ENCODE measurements around the gene FBXW4.
A peak's percentile ranks its signal among the peaks of the same experiment; 100 is the strongest.
"Not testable (repeated sequence)": the region's sequence is repeated elsewhere in the genome, so short reads cannot be mapped to it uniquely, and the experiment has no call there.

FBXW4 gene

DNA sequence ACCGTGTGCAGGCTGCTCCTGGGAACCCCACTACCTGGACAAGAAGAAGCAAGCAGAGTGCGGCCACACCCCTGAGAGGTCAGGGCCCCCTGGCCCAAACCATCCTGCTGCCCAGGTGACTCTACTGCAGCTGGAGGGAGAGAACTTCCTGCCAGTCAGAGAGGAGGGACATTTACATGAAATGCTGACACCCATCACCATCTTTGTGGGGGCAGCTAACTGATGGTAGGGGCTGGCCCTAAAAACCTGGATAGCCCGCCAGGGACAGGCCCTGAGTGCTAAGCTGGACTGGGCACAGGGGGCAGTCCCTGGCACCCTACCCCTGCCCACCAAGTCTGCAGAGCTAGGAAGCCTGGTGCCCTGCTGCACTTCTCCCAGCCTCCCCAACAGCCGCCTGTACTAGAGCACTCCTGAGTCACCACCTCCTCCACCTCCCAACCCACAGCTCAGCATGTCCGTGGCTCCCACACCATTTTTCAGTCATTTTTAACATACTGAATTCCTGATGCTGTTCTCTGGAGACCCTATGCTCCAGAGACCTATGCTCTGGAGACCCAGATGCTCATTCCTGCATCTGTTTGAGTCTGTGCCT lies 79.3 kb downstream of the FBXW4 start:
- no peak for DNase-seq

DNA sequence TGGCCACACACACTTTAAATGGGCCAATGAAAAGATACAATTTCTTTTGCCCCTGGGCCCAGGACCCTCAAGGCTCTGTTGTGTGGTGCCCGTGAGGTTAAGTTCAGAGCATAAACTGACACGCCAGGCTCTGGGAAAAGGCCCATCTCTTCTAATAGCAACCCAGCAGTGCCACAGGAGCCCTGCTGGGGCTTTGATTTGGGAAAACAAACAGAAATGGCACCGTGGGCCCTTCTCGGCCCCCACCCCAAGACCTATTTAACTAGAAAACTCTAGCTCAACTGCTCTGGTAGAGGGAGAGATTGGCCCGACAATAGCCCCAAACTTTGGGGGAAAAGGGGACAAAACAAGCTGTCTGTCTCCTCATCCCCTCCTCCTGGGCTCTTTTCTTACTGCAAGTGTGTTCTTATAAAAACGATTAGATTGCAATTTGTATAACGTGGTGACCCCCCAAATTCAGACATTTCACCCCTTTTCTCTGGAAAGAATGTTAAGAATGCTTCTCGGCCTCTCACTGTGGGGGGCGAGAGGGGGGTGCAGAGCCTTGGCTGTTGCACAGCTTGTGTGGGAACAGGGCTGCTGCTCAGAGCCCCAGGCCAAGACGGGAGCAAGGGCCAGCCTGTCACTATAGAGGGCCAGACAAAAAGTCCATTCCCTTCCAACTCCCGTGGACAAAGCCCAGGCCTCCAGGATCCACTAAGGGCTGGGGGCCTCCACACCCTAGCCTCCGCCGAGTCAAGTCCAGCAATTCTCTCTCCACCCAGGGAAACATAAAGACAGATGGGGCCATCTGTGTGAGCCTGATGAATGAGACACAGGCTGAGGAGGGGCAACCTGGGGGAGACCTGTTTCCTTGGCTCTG lies 80.1 kb downstream of the FBXW4 start:
- DNase-seq: no peak

DNA sequence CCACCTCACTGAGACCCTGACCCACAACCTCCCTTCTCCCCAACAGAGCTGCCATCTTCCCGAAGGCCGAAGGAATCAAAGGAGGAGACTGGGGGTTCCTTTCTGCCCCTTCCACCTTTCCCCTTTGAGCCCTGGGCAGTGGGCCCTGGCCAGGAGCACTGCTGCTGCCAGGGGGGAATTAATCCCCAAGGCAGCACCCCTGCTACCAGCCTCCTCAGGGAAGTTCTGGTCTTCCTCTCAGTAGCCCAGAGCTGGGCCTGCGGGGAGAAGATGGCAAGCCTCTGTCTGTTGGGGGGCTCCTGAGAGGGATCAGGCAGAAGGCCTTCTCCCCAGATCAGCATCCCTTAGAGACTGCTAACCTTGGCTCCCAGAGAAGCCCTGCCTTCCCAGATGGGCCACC lies 81.3 kb downstream of the FBXW4 start:
- no peak for DNase-seq

DNA sequence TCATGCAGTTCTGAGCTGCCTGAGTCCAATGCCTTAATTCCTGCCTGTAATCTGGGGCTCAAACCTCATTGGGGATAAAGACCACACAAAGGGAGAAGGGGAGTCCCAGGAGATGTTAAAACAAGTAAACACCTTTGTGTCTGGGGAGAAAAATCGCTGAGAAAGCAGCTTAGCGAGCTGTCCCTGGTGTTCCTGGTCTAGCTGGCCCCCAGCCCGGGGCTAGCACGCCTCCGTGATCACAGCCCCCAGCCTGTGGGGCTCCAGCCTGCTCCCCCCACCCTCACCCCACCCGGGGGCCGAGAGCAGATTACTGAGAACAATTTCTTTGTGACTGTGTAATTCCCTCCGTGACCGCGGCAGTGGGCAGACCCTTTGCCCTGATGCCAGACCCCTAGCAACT lies 82.1 kb downstream of the FBXW4 start:
- no peak for DNase-seq

DNA sequence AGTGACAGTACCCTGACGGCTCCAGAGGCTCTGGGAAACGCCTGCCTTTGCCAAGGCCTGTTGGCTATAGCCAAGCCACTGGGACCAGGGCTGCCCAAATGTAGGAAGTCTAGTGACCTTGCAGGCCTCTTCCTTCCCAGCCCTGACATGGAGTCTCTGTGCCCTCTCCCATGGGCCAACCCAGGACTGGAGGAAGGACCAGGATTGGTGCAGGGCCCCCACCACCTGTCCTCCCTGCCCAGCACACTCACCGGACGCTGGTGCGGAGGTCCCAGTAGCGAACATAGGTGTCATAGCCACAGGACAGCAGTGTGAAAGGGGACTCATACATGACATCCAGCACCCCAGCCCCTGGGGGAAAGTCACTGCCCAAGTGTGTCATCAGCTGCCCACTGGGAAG lies 82.9 kb downstream of the FBXW4 start:
- no peak for DNase-seq

DNA sequence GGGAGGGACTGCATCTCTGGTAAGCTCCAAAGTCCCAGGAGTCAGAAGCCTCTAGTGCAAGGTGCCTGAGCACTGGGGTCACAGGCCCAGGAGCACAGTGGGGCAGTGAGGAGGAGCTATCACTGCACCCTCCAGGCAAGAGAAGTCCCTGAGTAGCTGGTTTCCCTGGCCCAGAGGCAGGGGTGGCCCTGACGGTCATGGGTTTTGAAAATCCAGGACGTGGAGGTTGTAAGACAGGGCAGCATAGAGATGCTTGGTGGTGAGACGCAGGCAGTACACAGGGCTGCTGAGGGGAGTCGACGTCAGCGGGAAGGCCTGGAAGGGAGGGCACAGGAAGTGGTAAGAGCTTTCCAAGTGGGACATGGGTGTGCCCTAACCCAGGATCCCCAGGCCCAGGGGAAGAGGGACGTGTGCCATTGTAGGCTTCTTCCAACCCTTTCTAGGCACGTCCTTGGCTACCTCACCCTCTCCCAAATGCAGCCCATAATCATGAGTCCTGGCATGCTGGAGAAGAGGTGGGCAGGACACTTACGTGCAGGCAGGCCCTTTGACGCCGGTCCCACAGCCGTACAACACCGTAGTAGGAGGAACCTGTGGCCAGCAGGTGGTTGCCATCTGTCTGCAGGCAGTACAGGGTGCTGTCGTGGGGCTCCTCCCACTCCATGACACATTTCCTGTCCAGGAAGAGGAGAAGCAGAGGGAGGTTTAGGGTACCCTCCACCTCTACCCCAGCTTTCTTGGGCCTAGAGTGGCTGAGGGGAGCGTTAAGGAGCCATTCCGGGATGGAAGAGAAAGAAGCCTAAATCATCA lies 83.7 kb downstream of the FBXW4 start:
- no peak for DNase-seq

DNA sequence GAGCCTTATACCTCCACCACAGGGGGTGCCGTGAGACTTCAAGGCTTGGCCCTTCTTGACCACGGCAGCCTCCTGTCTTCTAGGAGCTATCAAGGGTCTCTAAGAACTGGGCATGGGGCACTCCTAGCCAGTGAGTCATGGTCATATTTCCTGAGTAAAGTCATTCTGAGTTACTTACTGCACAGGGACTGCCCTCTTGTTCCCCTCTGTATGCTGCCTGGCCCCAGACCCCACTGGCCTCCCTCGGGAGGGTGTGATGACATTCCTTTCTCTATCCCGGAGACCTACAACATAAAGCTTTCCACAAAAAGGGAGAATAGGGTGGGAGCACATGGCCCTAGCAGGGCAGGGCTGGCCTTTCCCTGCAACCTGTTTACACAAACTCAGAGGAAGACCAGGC lies 85.5 kb downstream of the FBXW4 start:
- DNase-seq: no peak

DNA sequence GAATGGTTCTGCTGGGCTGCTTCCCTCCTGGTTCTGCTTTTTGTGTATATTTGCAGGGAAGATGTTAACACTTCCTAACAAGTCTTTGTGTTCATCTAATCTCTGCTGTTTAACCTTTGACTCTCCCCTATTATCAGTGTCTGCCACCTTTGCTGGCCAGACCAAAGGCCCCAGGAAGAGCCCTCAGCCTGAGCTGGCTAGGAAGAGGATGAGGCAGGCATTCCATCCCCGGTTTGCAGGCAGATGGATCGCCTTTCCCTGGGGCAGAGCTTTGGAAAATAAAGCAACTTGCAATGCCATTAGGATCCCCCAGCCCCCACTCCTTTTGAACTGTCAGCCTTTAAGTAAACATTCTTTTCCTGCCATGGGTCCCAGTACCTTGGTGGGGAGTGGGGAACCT lies 87.8 kb downstream of the FBXW4 start:
- DNase-seq: no peak

DNA sequence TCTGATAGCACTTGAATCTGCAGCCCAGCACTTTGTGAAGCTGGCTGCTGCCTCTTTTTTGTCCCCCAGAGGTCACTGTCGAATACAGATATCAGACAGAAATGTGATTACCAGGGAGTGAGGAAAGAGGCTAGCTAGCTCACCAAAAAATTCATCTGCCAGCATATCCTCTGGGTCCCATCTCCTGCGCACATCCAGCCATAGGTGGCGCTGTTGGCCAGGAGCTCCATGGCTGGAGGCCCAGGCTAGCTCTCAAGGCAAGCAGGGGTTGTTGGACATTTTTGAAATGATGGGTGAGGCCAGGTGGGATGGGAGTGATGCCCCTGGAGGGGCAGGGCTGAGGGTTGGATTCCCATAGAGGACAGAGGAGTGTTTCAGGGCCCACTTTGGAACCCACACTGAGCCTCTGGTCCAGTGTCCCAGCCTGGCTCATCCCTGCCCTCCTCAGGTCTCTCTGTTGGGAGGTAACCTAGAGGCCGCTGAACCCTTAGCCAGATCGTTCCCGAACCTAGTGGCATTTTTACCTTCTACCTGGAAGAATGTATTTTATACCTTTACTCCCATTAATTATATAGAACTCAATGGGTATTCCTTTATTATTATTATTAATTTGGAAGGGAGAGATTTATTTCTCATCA lies 92.1 kb downstream of the FBXW4 start:
- peak; percentile 88 for DNase-seq

DNA sequence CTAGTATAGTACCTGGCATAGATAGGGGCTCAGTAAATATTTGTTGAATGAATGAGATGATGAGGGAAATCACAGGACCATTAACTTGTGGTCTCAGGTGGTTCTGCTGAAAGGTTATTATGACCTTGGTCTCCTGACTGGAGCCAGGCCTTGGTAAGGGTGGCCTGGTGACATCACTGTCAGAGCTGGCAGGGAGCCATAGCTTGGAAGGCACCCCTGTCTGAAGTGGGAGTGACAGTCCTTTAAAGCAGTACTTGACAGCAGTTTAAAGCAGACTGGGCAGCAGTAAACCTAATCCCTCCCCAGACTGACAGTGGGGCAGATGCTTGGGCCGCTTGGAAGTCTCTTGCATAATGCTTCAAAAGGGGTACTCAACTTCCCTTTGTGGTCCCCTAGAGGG lies 93.4 kb downstream of the FBXW4 start:
- DNase-seq: no peak

DNA sequence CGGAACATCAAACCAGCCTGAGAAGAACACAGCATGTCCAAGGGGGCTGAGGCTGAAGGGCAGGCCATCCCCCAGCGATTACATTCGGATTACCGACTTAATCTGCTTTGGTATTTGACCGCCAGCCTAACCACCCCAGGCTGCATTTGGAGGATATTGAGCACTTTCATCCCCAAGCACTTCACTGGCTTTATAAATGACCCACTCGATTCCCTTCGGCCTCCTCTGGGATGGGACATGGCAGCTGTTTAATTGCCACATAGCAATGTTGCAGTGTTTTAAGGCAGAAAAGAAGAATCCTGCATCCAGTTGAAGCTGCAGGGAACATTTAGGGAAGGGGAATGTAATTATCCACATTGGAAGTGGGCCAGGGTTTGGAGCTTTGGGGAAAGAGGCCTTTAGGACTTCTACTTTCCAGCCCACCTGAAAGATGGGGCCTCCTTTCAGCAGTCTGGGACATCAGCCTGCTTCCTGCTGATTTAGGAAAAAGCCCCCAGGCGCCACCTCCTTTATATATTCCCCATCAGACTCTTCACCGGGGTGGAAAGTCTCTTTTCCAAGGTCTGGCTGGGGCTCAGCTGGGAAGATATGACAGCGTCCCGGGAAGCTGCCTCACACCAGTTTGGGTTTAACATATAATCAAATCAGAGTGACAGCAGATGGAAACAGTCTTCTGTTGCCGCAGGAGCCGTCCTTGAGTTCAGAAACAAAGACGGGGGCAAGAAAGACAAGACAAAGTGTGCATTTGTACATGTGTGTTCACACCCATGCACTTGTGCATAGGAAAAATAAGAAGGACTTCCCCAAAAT lies 97.7 kb downstream of the FBXW4 start:
- no peak for DNase-seq

DNA sequence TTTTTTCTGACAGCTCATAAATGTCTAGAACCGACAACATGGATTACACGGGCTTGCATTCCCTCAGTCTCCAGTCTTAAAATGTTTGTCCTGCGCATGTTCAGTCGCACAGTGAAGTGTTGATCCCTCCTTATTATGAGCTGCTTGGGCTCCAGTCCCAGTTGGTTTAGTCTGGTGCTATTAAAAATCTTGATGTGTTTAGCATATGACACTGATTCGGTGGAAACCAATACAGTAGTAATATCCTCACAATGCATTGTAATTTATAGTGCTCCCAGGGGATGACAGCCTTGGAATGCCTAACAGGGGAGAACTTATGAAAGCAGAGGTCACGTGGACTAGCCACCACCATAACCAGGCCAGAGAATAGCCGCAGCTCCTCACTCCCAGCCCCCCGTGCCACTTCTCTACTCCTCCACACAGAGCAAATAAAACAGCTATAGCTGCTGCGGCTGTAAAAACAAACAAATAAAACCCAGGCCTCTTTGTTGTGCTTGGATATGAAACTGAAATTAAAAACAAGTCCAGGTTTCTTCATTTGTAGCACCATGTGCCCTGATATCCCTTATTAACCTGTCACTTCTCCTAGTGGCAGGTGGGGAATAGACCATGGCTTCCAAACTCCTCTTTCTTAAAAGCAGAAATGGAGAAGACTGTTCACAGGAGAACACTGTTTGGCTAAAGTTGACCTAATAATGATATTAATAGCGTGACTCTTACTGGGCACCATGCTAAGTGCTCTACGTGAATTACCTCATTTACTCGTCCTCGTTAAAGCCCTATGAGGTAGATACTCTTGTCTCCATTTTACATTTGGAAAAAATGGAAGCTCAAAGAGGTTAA lies 99.2 kb downstream of the FBXW4 start:
- no peak for DNase-seq

DNA sequence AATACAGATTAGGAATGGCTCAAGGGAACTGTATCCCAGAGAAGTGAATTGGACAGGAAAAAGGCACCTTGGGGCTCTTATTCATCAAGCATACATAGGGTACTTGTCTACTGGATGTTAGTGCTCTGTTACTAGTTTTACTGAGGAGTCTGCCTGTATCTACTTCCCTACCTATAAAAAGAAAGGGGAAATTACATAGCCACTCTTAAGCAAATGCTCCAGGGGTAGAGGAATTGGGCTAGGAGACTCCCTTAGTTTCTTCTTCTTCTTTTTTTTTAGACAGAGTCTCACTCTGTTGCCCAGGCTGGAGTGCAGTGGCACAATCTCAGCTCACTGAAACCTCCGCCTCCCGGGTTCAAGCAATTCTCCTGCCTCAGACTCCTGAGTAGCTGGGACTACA lies 101.6 kb downstream of the FBXW4 start:
- DNase-seq: not testable (repeated sequence)

DNA sequence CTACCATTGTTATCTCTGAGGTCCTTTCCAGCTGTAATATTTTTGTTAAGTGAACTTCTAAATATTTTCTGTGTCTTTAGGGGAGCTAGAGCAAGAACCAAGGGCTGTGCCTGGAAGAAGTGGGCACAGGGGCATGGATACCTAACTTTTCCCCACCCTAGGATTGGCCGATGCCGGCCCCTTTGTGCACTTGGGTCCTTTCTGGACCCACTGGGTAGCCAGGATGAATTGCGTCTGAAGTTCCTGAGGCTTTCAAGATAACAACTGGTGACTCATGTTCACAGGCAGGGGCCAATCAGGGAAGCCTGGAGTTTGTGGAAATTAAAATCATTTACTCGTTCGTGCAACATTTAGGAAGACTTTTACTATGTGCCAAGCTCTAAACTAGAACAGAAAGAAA lies 106.1 kb downstream of the FBXW4 start:
- no peak for DNase-seq

DNA sequence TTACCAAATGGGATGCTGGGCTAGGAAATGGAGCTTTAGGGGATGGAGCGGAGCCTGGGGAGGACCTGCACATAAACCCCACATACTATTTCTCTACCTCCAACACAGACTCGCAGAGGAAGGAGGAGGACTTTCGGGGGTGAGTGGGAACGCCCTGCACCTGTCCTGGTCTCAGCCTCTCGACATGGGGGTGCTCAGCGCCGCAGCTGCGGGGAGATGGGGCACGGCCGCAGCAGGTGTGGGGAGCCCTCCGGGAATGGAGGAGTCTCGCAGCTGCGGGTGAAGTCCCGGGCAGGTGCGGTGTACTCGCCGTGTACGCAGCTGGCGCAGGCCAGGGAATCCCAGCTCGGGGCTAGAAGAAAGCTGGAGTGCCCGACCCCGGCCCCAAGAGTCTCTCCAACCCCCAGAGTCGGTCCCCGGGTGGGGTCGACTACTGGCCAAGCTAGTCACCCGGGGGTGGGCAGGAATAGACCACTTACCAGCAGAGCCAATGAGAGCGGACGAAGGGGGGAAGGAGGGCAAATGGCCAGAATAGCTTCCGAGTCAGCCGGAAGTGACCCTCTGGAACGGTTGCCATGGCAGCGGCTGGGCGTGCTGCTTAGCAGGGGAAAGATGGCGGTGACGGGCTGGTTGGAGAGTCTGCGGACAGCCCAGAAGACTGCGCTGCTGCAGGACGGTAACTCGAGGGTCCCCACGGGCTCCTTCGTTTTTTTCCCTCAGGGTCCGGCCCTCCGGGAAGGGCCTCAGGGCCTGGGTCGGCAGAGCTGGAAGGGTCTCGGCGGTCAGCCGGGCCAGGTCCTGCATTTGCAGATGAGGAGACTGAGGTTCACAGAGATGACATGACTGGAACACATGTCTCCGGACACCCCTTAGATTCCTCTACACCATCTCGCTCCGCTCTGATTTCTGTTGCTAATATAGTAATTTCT lies 107.0 kb downstream of the FBXW4 start, which contains the start of the genes DPCD and POLL:
Gene DPCD, plus strand, starts transcription at position 597 of the 929 bp plus-strand sequence. Its CDS starts 16 bp downstream, at position 613.
Gene POLL, minus strand, starts transcription at position 533 of the 929 bp plus-strand sequence. CDS start 897 bp downstream, outside the sequence.
- peak; percentile 74 for DNase-seq

DNA sequence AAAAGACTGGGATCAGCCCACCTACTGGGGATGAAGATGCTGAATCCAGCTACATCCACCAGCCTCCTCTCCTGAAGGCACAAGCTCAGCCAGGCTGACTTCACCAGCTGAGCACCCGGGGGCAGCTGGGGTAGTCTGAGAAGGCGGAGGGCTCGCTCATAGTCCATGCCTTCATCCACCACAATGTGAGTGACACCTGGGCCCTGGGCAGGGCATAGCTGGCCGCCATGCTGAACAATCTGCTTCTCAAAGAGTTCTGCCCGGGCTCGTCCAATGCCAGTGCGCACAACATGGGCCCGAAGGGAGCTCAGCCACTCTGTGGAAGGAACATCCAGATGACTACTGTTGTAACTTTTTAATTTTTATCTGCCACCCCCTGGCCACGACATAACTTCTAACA lies 109.1 kb downstream of the FBXW4 start:
- no peak for DNase-seq

DNA sequence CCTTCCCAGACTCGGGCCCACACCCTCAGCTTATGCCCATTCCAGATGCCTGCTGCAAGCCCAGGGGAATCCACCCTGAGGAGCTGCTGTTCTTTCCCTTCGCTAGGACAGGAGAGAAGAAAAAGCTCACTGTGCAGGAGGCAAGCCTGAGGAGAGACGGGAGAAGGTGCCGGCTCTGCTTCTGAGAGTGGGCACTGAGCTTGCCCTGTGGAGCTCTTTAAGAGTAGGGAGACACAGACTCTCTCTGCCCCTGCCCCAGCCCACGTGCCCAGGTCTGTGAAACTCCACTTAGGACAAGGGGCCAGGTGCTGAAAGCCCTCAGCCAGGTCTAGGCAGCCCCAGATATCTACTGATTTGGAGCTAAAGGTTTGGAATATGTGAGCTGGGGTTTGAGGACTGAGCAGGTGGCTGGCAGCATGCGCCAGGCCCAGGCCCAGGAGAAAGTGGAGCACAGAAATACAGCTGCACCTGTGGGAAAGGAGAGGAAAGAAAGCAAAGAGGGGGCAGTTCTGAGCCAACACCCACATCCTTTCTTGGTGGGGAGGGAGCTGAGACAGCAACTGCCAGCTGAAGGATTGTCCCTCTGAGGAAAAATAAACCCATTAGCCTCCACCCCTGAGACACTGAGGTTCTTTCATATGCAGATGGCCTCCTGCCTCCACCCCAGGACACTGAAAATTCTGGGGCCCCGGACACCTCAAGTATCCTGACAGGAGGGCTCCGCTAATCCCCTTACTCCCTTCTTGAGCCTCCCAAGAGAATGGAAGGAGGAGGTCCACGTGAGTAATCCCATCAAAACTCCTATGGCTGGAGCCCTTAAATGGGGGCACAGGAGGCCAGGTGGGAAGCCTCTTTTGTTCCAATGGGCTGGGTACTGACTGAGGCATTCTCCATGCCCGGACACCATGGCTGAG lies 114.2 kb downstream of the FBXW4 start:
- no peak for DNase-seq

DNA sequence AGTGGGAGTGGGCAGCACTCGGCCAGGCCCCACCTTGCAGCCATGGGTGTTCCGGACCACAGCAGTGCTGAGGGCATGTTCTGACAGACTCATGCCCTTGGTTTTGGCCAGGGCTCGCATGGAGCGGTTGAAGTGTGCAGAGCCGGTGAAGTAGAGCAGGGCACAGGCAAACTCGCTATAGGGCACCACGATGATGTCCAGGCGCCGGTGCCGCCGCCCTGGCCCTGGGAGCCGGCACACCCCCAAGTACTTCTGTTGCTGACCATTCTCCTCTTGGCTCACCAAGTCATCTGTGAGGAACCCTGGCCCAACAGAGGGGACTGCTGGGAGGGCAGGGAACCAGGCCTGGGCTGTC lies 115.5 kb downstream of the FBXW4 start:
- DNase-seq: no peak

Measured in NCI-H1694 treated with DMSO at 0.1 percent for 48 hours (cell line).